Ishikawa (cell line): ENCODE measurements around the gene NBAS.

Source experiments
- CEBPB ChIP-seq: IDR thresholded peaks from 2 replicates; pipeline ENCODE4 v1.6.1; 2012
- CREB1 ChIP-seq: IDR thresholded peaks from 2 replicates; pipeline ENCODE4 v1.6.1; 2012; ENCODE audit warnings: low read depth
- EGR1 ChIP-seq: IDR thresholded peaks from 2 replicates; pipeline ENCODE4 v1.6.1; 2012
- EP300 ChIP-seq: IDR thresholded peaks from 2 replicates; pipeline ENCODE4 v1.6.1; 2012; ENCODE audit warnings: borderline replicate concordance
- FOXM1 ChIP-seq: IDR thresholded peaks from 2 replicates; pipeline ENCODE4 v1.6.1; 2012; ENCODE audit warnings: low read depth, borderline replicate concordance
- NFIC ChIP-seq: IDR thresholded peaks from 2 replicates; pipeline ENCODE4 v1.6.1; 2012
- RAD21 ChIP-seq: IDR thresholded peaks from 2 replicates; pipeline ENCODE4 v1.6.1; 2012; ENCODE audit warnings: low read depth
- REST ChIP-seq: IDR thresholded peaks from 2 replicates; pipeline ENCODE4 v1.6.1; 2012; ENCODE audit warnings: low read depth, mild to moderate bottlenecking
- TAF1 ChIP-seq: IDR thresholded peaks from 2 replicates; pipeline ENCODE4 v1.6.1; 2012; ENCODE audit warnings: low read depth, mild to moderate bottlenecking
- TCF12 ChIP-seq: IDR thresholded peaks from 2 replicates; pipeline ENCODE4 v1.6.1; 2012; ENCODE audit warnings: low read depth
- TEAD4 ChIP-seq: IDR thresholded peaks from 2 replicates; pipeline ENCODE4 v1.6.1; 2012
- USF1 ChIP-seq: IDR thresholded peaks from 2 replicates; pipeline ENCODE4 v1.6.1; 2012
- YY1 ChIP-seq: IDR thresholded peaks from 2 replicates; pipeline ENCODE4 v1.6.1; 2012; ENCODE audit warnings: low read depth
- ZBTB7A ChIP-seq: IDR thresholded peaks from 2 replicates; pipeline ENCODE4 v1.6.1; 2012; ENCODE audit warnings: low read depth
- TF ChIP-seq, protein P1 (sequence below): IDR thresholded peaks from 2 replicates; pipeline ENCODE4 v1.6.1; 2012

The NBAS gene

DNA sequence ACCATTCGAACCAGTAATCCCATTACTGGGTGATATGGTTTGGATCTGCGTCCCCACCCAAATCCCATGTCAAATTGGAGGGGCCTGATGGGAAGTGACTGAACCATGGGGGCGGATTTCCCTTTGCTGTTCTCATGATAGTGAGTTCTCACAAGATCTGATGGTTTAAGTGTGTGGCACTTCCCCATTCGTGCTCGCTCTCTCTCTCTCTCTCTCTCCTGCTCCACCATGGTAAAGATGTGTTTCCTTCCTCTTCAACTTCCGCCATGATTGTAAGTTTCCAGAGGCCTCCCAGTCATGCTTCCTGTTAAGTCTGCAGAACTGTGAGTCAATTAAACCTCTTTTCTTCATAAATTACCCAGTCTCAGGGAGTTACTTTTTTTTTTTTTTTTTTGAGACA, 62.6 kb downstream of the NBAS start:
- TF ChIP-seq CREB1 (no peak), USF1 (no peak), EGR1 (no peak), REST (no peak), YY1 (no peak), ZBTB7A (no peak), TAF1 (no peak), CEBPB (no peak), RAD21 (no peak), FOXM1 (no peak), TCF12 (no peak)
- TF ChIP-seq, protein P1, sequence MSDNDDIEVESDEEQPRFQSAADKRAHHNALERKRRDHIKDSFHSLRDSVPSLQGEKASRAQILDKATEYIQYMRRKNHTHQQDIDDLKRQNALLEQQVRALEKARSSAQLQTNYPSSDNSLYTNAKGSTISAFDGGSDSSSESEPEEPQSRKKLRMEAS = no peak

DNA sequence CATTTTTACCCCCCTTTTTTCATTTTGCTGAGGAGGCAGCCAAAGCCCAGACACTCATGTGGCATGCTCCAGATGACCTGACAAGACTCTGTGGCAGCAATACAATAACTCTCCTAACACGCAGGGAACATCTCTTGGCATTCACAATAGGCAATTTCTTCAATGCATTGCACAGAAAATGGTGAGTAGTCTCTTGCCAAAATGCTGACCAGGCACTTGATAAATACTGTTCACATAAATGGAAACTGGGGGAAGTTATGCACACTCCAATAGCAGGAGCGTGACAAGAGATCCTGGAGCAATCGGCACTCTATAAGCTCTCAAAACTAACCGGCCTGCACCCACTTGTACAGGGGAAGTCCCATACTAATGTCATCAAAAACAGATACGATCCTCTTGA, 66.3 kb downstream of the NBAS start:
- TF ChIP-seq, protein P1 = no peak
- no peak for TF ChIP-seq CEBPB

DNA sequence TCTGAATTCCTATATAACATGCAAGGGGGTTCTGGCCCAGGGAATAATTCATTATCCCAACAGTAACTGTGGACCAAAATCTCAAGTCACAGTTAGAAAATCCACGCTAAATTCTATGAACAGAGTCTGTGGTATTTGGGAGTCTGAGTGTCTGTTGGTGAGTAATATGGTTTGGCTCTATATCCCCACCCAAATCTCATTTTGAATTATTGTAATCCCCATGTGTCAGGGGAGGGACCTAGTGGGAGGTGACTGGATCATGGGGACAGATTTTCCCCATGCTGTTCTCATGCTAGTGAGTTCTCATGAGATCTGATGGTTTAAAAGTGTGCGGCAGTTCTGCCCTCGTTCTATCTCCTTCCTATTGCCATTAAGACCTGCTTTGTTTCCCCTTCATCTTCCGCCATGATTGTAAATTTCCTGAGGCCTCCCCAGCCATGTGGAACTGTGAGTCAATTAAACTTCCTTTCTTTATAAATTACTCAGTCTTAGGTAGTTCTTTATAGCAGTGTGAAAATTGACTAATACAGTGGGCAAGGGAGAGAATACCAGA, 68.3 kb downstream of the NBAS start:
- TF ChIP-seq RAD21 = no peak
- no peak for TF ChIP-seq TCF12
- TF ChIP-seq FOXM1 = no peak

- no peak for TF ChIP-seq ZBTB7A
- no peak for TF ChIP-seq TCF12
- no peak for TF ChIP-seq FOXM1
- TF ChIP-seq CREB1 = no peak
- TF ChIP-seq, protein P1 = no peak
- no peak for TF ChIP-seq NFIC
- TF ChIP-seq YY1 = no peak
Observed at GRCh38 chr2:15486770-15487169, 74.4 kb downstream of the NBAS start.

- TF ChIP-seq NFIC (no peak), REST (no peak), TEAD4 (no peak), TCF12 (no peak), FOXM1 (no peak), CREB1 (no peak), YY1 (no peak), USF1 (no peak)
Observed at GRCh38 chr2:15485949-15486348, 75.2 kb downstream of the NBAS start.

DNA sequence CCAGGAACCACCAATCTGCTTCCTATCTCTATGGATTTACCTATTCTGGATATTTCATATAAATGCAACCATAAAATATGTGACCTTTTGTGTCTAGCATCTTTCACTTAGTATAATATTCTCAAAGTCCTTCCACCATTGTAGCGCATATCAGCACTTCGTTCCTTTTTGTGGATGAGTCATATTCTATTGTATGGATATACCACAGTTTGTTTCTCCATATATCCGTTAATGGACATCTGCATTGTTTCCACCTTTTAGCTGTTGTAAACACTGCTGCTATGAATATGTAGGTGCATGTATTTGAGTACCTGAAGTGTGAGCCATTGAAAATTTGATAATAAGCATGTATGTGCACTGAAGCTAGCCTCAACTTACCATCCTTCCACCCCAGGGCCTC, 80.1 kb downstream of the NBAS start:
- TF ChIP-seq YY1 (no peak), EGR1 (no peak), RAD21 (no peak), TCF12 (no peak), TAF1 (no peak), USF1 (no peak), EP300 (no peak), ZBTB7A (no peak), CREB1 (no peak), TEAD4 (no peak), REST (no peak), NFIC (no peak), FOXM1 (no peak), CEBPB (no peak)
- TF ChIP-seq, protein P1 = no peak
